MCF 10A (cell line): ENCODE results near the gene PCGF1. TPM values are rescaled to one million over a fixed set of nuclear protein-coding genes. Genes with fewer than 3 reads are reported as not detected.

Experiments
- BruUV-seq: library from RNA; stranded (reverse); fragments of 400-500 nt; replicated peaks from 2 replicates; lab custom pipeline; 2021; lab: Mats Ljungman, UMichigan
- CTCF ChIA-PET: fragments of 300-600 bp; sonication (Branson Sonifier 250); formaldehyde crosslinking; extraction: SDS; loops from one replicate; lab custom pipeline; 2021; ENCODE audit warnings: antibody characterized with exemption, inconsistent platforms; lab: Yijun Ruan, JAX
- POLR2A ChIA-PET: fragments of 300-600, 350-650 bp; sonication (Branson Sonifier 250); formaldehyde crosslinking; extraction: SDS; loops from one replicate; lab custom pipeline; 2020; ENCODE audit warnings: antibody characterized with exemption, inconsistent platforms; lab: Yijun Ruan, JAX
- DNase-seq: peaks from one replicate; pipeline ENCODE4 v3.0.0-alpha.2; 2018; ENCODE audit not compliant: unreplicated experiment
- H3K27ac Mint-ChIP-seq: one replicate; pipeline ENCODE4 v1.8.0; 2022; ENCODE audit warnings: mild to moderate bottlenecking, low read depth, mixed read lengths; ENCODE audit not compliant: unreplicated experiment
- H3K27me3 Mint-ChIP-seq: one replicate; pipeline ENCODE4 v1.8.0; 2022; ENCODE audit warnings: mixed read lengths; ENCODE audit not compliant: insufficient read depth, unreplicated experiment
- H3K36me3 Mint-ChIP-seq: one replicate; pipeline ENCODE4 v1.8.0; 2022; ENCODE audit warnings: mild to moderate bottlenecking, moderate library complexity, mixed read lengths; ENCODE audit not compliant: insufficient read depth, unreplicated experiment
- H3K4me1 Mint-ChIP-seq: one replicate; pipeline ENCODE4 v1.8.0; 2022; ENCODE audit warnings: mixed read lengths; ENCODE audit not compliant: insufficient read depth, unreplicated experiment
- H3K4me3 Mint-ChIP-seq: one replicate; pipeline ENCODE4 v1.8.0; 2022; ENCODE audit warnings: mild to moderate bottlenecking, moderate library complexity, mixed read lengths; ENCODE audit not compliant: unreplicated experiment
- H3K9me3 Mint-ChIP-seq: one replicate; pipeline ENCODE4 v1.8.0; 2022; ENCODE audit warnings: mixed read lengths; ENCODE audit not compliant: unreplicated experiment
- intact Hi-C: fragments of 100-400 bp; cut with micrococcal nuclease; formaldehyde crosslinking; loops from 2 replicates; pipeline ENCODE4 v1.14.1; 2022
- total RNA-seq: library from RNA; stranded (reverse); gene quantifications from 2 replicates; pipeline ENCODE4 v1.2.3, GENCODE V29; 2022
- TF ChIP-seq, protein P1 (sequence below): fragments of 200-600 bp; IDR thresholded peaks from one replicate; pipeline ENCODE4 v1.8.0; 2022; ENCODE audit warnings: antibody characterized with exemption, mild to moderate bottlenecking; ENCODE audit not compliant: unreplicated experiment

Gene PCGF1
- total RNA-seq, 1 experiment from 2014 or later, result 41.6 TPM

DNA sequence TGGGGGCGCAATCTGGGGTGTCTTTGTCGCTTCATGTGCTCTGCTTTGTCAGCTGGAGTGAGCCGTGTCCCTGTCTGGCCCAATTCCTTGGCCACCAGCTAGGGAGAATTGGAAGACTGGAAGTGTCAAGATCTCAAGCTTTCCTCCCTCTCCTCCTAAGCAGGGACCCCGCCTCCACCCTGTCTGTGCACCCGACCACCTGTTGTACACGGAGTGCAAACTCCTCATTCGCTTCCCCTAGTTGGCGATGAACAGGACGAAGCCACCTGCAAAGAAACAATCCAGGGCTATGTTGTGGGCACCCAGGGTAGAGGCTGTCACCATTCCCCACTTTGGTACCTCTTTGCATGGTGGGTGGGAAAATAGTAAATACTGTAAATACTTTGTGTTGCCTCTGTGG, 20.2 kb upstream of the PCGF1 start:
- peak overlapping the region; percentile 91 for H3K27ac Mint-ChIP-seq
- POLR2A ChIA-PET, result interaction anchor here (4.8 to 8.1 kb wide), 2 partner anchors 21 to 45 kb away, joined by 65 to 135 read pairs; partner anchors contain the start of genes CCDC142, PCGF1 and TTC31
- H3K36me3 Mint-ChIP-seq, result peaks cover 31% of the 10 kb centered on the region
- TF ChIP-seq, protein P1, sequence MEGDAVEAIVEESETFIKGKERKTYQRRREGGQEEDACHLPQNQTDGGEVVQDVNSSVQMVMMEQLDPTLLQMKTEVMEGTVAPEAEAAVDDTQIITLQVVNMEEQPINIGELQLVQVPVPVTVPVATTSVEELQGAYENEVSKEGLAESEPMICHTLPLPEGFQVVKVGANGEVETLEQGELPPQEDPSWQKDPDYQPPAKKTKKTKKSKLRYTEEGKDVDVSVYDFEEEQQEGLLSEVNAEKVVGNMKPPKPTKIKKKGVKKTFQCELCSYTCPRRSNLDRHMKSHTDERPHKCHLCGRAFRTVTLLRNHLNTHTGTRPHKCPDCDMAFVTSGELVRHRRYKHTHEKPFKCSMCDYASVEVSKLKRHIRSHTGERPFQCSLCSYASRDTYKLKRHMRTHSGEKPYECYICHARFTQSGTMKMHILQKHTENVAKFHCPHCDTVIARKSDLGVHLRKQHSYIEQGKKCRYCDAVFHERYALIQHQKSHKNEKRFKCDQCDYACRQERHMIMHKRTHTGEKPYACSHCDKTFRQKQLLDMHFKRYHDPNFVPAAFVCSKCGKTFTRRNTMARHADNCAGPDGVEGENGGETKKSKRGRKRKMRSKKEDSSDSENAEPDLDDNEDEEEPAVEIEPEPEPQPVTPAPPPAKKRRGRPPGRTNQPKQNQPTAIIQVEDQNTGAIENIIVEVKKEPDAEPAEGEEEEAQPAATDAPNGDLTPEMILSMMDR, result no peak
- H3K27me3 Mint-ChIP-seq, result no peaks in the 10 kb centered on the region
- DNase-seq, result no peak
- H3K4me1 Mint-ChIP-seq, result peaks cover 38% of the 10 kb centered on the region
- peak overlapping the region; percentile 94 for H3K4me3 Mint-ChIP-seq
- no peaks in the 10 kb centered on the region for H3K9me3 Mint-ChIP-seq
- BruUV-seq, result no TSS peak
- intact Hi-C loops, result no loop called here
- CTCF ChIA-PET, result interaction anchor here (0.7 to 7.3 kb wide), 3 partner anchors 40 to 61 kb away, joined by 3 to 80 read pairs (median 14); partner anchors contain the start of genes CCDC142 and TTC31

DNA sequence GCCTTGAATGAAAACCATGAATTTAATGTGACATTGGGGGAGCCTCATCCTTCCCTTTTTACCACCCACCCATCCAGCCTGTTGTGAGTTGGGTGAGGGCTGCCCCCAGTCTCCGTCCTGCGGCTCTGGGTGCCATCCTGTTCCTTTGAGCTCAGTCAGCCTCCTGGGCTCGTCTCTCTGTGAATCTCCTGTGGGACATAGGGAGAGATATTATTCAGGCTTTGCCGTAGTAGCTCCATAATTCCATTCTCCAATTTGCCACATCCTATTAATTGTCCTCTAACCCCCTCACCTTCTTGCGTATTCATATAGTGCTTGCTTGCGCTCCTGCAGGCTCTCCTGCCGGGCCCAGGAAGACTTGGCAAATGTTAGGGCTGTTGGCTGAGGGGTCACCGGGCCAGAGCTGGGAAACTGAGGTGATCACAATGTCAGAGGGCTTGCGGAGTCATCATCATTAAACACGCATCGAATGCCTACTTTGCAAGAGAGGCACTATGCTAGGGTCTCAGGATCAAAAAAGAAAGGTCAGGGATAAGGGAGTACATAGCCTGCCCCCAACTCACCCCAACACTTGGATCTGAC, 19.2 kb upstream of the PCGF1 start:
- ChIA-PET CTCF (interaction anchor here (1.2 to 7.3 kb wide), 3 partner anchors 44 to 62 kb away, joined by 3 to 80 read pairs (median 14); partner anchors contain the start of genes CCDC142 and TTC31), POLR2A (interaction anchor here (0.8 to 8.1 kb wide), 7 partner anchors 14 to 86 kb away, joined by 3 to 135 read pairs (median 5); partner anchors contain the start of genes PCGF1 and WBP1)
- BruUV-seq, result no TSS peak
- no peaks in the 10 kb centered on the region for H3K9me3 Mint-ChIP-seq
- peak overlapping the region; percentile 91 for H3K27ac Mint-ChIP-seq
- no peak for DNase-seq
- TF ChIP-seq, protein P1, result no peak
- peaks cover 31% of the 10 kb centered on the region for H3K4me1 Mint-ChIP-seq
- H3K4me3 Mint-ChIP-seq, result peak overlapping the region; percentile 71
- H3K36me3 Mint-ChIP-seq, result peaks cover 35% of the 10 kb centered on the region
- intact Hi-C loops, result no loop called here
- H3K27me3 Mint-ChIP-seq, result no peaks in the 10 kb centered on the region

DNA sequence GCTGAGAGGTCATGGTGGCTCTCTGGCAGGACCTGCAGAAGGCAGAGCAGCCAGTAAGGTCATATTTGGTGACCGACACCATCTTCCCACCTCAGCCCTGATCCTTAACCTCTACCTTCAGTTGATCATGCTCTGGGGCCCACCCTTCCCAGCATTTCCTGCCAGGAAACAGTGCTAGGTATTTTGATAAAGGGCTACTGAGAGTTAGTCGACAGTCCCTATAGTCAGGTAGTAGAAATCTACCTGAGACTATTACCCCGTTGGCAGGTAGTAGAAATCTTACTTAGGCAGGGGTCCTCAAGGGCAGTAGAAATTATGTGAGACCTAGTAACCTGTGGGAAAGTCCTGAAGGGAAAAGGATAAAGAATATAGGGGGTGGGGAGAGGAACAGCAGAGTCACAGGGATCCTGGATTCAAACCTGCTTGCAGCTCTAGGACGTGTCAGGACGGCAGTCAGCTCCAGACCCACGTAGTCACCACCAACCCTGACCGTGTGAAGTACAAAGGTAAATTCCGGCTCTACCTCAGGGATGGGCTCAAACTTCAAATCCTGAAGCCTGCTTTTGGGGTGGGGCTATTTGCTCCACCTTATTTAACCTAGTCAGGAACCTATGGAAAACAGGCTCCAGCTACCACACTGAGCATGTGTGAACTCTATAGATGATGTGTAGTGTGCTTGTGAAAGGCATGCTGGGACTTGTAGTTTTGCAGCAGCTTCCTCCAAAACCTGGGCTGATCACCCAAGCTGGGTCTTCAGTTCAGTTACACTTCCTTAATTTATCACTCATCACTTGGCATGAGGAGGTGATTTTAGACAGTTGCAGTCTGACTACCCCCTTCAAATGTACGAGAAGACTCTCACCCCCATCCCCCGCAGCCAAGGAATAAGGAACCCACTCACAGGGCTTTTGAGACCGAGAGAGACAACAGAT, 18.5 kb upstream of the PCGF1 start, which contains the start of gene DQX1:
Gene DQX1, minus strand, starts transcription at position 515 of the 932 bp plus-strand sequence. Its CDS starts 502 bp downstream, at position 13.
- Mint-ChIP-seq H3K27me3 (no peaks in the 10 kb centered on the region), H3K4me1 (peaks cover 29% of the 10 kb centered on the region), H3K9me3 (no peaks in the 10 kb centered on the region), H3K27ac (peak within 1 kb of the TSS; percentile 91), H3K4me3 (peak within 1 kb of the TSS; percentile 71), H3K36me3 (peaks cover 38% of the 10 kb centered on the region)
- DNase-seq, result peak; percentile 78
- no TSS peak for BruUV-seq
- CTCF ChIA-PET, result interaction anchor here (0.6 to 7.3 kb wide), 5 partner anchors 43 to 341 kb away, joined by 3 to 80 read pairs (median 3); partner anchors contain the start of genes CCDC142 and TTC31
- TF ChIP-seq, protein P1, result no peak
- POLR2A ChIA-PET, result interaction anchor here (0.7 to 8.1 kb wide), 8 partner anchors 13 to 86 kb away, joined by 3 to 135 read pairs (median 4); partner anchors contain the start of genes CCDC142, PCGF1, TTC31 and WBP1
- intact Hi-C loops, result no loop called here
